22Rv1 (cell line): ENCODE data around the gene ADIPOR2.
"Not testable (repeated sequence)": the region's sequence is repeated elsewhere in the genome, so short reads cannot be mapped to it uniquely, and the experiment has no call there.

Experiments
- ZFX ChIP-seq: fragments of 450-650 bp; IDR thresholded peaks from 2 replicates; pipeline ENCODE4 v1.6.1; 2017; ENCODE audit warnings: antibody characterized with exemption, borderline replicate concordance
- TF ChIP-seq, protein P1 (sequence below): fragments of 450-650 bp; IDR thresholded peaks from 2 replicates; pipeline ENCODE4 v1.5.1; 2017; ENCODE audit warnings: mild to moderate bottlenecking

DNA sequence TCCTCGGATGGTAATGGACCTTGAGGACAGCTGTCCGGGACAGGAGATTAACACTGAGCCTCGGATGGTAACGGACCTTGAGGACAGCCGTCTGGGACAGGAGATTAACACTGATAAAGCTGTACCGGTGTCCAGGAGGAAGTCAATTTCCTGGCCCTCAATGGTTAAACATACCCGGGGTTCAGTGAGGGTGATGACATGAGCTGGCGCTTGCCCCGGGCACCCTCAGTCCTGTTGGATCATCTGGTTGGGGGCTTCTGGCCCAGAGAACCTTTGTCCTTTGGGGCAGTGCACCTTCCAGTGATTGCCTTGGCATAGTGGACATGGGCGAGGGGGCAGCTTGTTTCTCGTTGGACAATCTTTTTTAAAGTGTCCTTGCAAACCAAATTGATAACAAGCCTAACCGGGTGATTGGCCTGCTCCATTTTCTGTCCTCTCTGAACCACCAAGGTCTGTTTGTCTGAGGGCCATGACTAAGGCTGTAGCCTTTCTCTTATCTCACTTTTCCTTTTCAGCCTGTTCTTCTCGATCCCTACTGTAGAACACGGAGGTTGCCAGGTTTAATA is 23.0 kb downstream of the ADIPOR2 start:
- TF ChIP-seq, protein P1, sequence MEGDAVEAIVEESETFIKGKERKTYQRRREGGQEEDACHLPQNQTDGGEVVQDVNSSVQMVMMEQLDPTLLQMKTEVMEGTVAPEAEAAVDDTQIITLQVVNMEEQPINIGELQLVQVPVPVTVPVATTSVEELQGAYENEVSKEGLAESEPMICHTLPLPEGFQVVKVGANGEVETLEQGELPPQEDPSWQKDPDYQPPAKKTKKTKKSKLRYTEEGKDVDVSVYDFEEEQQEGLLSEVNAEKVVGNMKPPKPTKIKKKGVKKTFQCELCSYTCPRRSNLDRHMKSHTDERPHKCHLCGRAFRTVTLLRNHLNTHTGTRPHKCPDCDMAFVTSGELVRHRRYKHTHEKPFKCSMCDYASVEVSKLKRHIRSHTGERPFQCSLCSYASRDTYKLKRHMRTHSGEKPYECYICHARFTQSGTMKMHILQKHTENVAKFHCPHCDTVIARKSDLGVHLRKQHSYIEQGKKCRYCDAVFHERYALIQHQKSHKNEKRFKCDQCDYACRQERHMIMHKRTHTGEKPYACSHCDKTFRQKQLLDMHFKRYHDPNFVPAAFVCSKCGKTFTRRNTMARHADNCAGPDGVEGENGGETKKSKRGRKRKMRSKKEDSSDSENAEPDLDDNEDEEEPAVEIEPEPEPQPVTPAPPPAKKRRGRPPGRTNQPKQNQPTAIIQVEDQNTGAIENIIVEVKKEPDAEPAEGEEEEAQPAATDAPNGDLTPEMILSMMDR, result not testable (repeated sequence)
- not testable (repeated sequence) for TF ChIP-seq ZFX
